GM19035 (cell line): ENCODE measurements around the gene CCDC187.
"Not testable (repeated sequence)": the region's sequence is repeated elsewhere in the genome, so short reads cannot be mapped to it uniquely, and the experiment has no call there.

Source experiments
- ATAC-seq: cut with Tn5 transposase; IDR thresholded peaks from one replicate; pipeline ENCODE4 v1.9.1; 2021; ENCODE audit not compliant: unreplicated experiment

The CCDC187 gene

DNA sequence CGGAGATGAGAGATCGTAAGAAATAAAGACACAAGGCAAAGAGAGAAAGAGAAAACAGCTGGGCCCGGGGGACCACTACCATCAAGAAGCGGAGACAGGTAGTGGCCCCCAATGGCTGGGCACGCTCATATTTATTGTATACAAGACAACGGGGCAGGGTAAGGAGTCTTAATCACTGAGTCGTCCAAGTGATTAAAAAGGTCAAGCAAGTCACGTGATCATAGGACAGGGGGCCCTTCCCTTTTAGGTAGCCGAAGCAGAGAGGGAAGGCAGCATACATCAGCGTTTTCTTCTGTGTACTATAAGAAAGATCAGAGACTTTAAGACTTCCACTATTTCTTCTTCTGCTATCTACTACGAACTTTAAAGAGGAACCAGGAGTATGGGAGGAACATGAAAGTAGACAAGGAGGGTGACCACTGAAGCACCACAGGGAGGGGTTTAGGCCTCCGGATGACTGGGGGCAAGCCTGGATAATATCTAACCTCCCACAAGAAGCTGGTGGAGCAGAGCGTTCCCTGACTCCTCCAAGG is 33.7 kb downstream of the CCDC187 start:
- ATAC-seq: no peak

- ATAC-seq: no peak
These were observed 35.2 kb downstream of the CCDC187 start for GRCh38 chr9:136268735-136269134.

GRCh38 chr9:136268318-136268717 is 35.6 kb downstream of the CCDC187 start:
- ATAC-seq: no peak

GRCh38 chr9:136267261-136268111 is 36.4 kb downstream of the CCDC187 start:
- ATAC-seq: no peak

GRCh38 chr9:136266641-136267040 is 37.3 kb downstream of the CCDC187 start:
- not testable (repeated sequence) for ATAC-seq

- no peak for ATAC-seq
These were observed 38.1 kb downstream of the CCDC187 start for GRCh38 chr9:136265561-136266355.

GRCh38 chr9:136264441-136265405 is 39.2 kb downstream of the CCDC187 start:
- no peak for ATAC-seq

GRCh38 chr9:136264031-136264430 is 39.9 kb downstream of the CCDC187 start:
- ATAC-seq: no peak

DNA sequence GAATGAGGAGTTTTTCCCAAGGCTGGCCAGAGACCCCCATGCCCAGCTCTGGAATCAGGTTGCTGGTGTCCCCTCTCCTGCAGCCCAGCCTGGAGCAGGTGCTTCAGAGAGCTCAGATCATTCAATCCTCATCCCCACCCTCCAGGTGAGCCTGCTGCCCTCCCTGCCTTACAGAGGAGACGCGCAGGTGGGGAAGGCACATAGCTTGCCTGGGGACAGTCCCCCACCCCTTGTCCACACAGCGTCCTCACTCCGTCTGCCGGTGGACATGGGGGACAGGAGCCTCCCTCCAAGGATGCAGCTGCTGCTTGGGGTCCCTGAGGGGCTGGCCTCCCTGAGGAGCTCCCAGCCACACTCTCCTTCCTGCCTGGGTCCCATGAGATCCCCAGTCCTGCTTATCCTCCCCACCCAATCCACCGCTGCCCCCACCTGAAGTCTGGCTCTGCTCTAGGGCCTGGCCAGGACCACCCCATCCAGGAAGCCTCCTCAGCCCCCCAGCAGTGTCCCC is 41.2 kb downstream of the CCDC187 start:
- ATAC-seq: no peak

GRCh38 chr9:136261686-136262430 is 42.0 kb downstream of the CCDC187 start:
- ATAC-seq: no peak

- ATAC-seq: no peak
These were observed 42.9 kb downstream of the CCDC187 start for GRCh38 chr9:136260936-136261472.

DNA sequence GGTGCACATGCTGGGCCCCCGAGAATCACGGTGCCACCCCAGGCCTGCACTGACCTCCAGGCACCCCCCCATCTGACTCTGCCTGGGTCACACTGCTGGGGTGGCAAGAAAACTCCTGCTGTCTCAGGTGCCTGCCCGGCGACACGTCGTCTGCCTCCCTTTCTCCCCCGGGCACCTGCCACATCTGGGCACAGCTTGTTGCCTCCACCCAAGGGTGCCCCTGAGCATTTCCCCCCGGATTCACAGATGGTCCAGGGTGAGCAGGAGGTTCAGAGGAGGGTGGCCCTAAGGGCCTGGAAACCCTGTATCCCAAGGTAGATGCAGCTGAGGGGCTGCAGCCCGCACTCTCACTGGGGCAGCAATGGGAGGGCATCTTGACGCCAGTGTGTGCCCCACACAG is 43.4 kb downstream of the CCDC187 start:
- no peak for ATAC-seq

DNA sequence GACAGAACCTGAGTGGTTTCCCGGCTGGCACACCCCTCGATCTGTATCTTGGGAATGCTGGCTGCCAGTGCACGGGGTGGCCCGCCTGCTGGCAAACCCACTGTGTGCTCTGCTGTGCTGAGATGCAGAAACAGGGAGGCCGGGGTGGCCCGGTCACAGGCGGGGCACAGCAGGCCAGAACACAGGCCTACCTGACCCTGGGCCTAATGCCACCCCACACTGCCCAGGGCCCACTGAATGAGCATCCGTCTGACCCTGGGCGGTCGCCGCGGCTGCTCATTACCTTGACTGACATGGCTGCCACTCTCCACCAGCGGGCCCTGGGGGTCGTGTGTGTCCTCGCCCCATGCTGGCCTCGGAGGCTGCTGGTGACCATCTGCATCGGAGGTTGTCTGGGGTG is 44.1 kb downstream of the CCDC187 start:
- ATAC-seq: no peak

DNA sequence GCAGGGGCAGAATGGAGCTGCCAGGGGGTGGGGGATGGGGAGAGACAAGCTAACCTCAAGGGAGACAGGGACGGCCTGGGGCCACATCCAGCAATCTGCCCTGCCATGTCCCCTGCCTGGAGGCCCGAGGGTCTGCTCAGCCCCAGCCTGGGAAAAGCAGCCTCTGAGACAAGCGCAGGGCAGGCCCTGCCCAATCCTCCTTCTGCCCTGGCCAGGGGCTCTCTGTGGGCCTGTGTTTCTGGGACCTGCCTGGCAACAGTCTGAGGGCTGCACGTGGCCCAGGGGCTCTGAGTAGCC is 44.4 kb downstream of the CCDC187 start:
- ATAC-seq: no peak

- ATAC-seq: no peak
These were observed 44.9 kb downstream of the CCDC187 start for GRCh38 chr9:136258786-136259516.

DNA sequence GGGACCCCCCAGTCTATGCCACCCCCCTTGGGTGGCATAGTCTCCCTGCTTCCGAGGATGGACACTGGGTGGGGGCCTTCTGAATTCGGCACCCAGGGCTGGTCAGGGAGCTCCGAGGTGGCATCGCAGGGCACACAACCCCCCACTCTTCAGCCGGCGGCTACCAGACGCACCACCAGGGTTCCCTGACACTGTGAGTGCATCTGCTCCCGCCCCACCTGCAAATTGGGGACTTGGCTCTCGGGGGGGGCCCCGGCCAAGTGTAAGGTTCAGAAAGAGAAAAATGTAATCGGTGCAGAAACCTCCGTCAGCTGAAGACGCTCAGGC is 45.6 kb downstream of the CCDC187 start:
- no peak for ATAC-seq

GRCh38 chr9:136257381-136258298 is 46.3 kb downstream of the CCDC187 start:
- ATAC-seq: no peak
